Parathyroid adenoma (tissue), 2 donors: ENCODE measurements around the gene RELN.

Source experiments
- H2AFZ ChIP-seq: fragments of 300-600 bp; sonication (generic); one replicate; pipeline ENCODE4 v1.7.0; 2017; ENCODE audit warnings: antibody characterized with exemption, mild to moderate bottlenecking
- H3K27ac ChIP-seq: fragments of 300-600 bp; sonication (generic); one replicate; pipeline ENCODE4 v1.7.0; 2017
- H3K27me3 ChIP-seq: fragments of 300-600 bp; sonication (generic); one replicate; pipeline ENCODE4 v1.7.0; 2017; ENCODE audit warnings: low read length; ENCODE audit not compliant: control insufficient read depth, insufficient read depth
- H3K36me3 ChIP-seq: fragments of 300-600 bp; sonication (generic); one replicate; pipeline ENCODE4 v1.7.0; 2017; ENCODE audit warnings: low read length; ENCODE audit not compliant: control insufficient read depth, insufficient read depth
- H3K4me1 ChIP-seq: fragments of 300-600 bp; sonication (generic); one replicate; pipeline ENCODE4 v1.7.0; 2017; ENCODE audit warnings: control low read depth
- H3K4me2 ChIP-seq: fragments of 300-600 bp; sonication (generic); one replicate; pipeline ENCODE4 v1.7.0; 2017; ENCODE audit warnings: low read length
- H3K4me3 ChIP-seq: fragments of 300-600 bp; sonication (generic); one replicate; pipeline ENCODE4 v1.7.0; 2017; ENCODE audit warnings: low read depth, low read length
- H3K79me2 ChIP-seq: fragments of 300-600 bp; sonication (generic); one replicate; pipeline ENCODE4 v1.7.0; 2017; ENCODE audit warnings: control low read depth
- H3K9ac ChIP-seq: fragments of 300-600 bp; sonication (generic); one replicate; pipeline ENCODE4 v1.7.0; 2017; ENCODE audit warnings: mild to moderate bottlenecking
- H3K9me3 ChIP-seq: fragments of 300-600 bp; sonication (generic); one replicate; pipeline ENCODE4 v1.7.0; 2017; ENCODE audit warnings: low read length; ENCODE audit not compliant: control insufficient read depth
- TF ChIP-seq, protein P1 (sequence below): fragments of 300-600 bp; sonication (generic); IDR thresholded peaks from one replicate; pipeline ENCODE4 v1.7.0; 2017; ENCODE audit warnings: antibody characterized with exemption, mild to moderate bottlenecking
- donor health status: primary hyperparathyroidism.

Gene RELN

DNA sequence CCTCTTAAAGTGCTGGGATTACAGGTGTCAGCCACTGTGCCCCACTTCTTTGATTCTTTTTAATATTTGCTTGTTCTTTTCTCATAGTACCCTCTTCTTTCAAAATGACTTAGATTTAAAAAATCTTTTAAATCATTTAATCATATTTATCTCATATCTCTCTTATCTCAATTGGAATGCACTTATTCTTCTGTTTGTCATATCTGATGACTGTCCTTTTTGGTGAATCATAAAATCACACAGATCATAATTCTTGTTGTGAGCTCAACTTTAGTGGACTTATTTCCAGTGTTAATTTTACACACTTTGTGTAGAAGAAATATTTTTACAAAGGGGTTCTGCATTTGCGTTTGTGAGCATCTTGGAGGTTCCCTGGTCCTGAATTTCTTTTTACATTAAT is 323.1 kb downstream of the RELN start:
- H3K4me3 ChIP-seq, result no peak overlapping the region
- TF ChIP-seq, protein P1, sequence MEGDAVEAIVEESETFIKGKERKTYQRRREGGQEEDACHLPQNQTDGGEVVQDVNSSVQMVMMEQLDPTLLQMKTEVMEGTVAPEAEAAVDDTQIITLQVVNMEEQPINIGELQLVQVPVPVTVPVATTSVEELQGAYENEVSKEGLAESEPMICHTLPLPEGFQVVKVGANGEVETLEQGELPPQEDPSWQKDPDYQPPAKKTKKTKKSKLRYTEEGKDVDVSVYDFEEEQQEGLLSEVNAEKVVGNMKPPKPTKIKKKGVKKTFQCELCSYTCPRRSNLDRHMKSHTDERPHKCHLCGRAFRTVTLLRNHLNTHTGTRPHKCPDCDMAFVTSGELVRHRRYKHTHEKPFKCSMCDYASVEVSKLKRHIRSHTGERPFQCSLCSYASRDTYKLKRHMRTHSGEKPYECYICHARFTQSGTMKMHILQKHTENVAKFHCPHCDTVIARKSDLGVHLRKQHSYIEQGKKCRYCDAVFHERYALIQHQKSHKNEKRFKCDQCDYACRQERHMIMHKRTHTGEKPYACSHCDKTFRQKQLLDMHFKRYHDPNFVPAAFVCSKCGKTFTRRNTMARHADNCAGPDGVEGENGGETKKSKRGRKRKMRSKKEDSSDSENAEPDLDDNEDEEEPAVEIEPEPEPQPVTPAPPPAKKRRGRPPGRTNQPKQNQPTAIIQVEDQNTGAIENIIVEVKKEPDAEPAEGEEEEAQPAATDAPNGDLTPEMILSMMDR, result no peak
- no peaks in the 10 kb centered on the region for H3K36me3 ChIP-seq
- no peak overlapping the region for H3K4me2 ChIP-seq
- no peaks in the 10 kb centered on the region for H3K27me3 ChIP-seq
- H3K79me2 ChIP-seq, result no peaks in the 10 kb centered on the region
- no peak overlapping the region for H2AFZ ChIP-seq
- H3K4me1 ChIP-seq, result no peaks in the 10 kb centered on the region
- H3K27ac ChIP-seq, result no peak overlapping the region
- H3K9ac ChIP-seq, result no peak overlapping the region
- H3K9me3 ChIP-seq, result no peaks in the 10 kb centered on the region

DNA sequence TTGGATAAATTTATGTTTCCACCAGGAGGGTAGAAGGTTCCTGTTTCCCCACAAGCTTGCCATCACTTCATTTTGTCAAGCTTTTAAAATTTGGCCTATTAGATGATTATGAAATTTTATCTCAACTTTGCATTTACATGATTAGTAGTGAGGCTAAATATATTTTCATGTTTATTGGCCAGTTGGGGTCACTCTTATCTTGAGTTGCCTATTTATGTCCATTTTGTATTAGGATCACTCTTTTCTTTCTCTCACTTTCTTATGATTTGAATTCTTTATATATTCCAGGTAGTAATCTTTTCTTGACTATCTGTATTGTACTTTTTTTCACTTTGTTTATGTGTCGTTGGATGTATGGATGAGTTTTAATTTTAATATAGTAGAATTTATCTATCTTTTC is 324.9 kb downstream of the RELN start:
- Histone ChIP-seq H3K79me2 (no peaks in the 10 kb centered on the region), H3K36me3 (no peaks in the 10 kb centered on the region), H3K4me1 (no peaks in the 10 kb centered on the region), H3K4me3 (no peak overlapping the region), H3K9ac (no peak overlapping the region), H3K4me2 (no peak overlapping the region), H3K27me3 (no peaks in the 10 kb centered on the region), H3K27ac (no peak overlapping the region), H3K9me3 (no peaks in the 10 kb centered on the region), H2AFZ (no peak overlapping the region)
- TF ChIP-seq, protein P1, result no peak

DNA sequence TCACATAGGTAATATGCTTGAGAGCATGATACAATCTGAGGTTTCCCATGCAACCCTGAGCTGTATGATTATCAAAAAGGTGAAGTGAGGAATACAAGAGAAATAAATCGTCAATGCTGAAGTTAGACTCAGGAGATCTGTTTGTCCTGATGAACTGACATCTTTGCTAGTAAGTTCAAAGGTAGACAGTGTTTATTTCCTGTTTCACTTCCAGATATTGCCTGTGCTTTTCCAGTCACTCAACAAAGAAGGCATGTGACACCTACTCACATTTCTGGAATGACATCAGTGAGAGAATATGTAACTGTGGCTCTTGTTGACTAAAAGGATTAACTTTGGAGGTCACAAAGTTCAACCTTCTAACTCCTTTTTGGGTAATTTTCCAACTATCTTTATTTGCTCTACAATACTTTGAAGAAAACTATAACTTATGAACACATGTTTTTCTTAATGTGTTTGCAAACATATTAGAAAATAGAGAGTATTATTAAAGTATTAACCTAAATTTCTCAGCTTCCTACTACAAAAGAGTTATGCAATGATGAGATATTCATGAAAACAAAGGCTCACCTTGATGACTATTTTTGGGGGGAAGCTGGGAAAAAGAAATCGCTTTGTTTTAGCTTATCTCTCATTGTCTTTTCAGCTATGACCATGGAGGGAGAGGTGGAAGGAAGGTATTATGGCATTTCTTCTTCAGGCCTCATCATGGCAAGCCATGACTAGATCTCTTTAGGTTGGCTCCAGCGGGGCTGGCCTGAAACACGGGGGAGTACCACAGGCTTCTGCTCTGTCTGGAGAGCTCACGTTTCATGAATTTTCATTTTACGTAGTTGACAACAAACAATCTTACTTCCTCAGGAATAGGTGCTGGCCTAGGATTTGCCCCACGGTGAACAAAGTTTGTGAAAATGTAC is 328.7 kb downstream of the RELN start:
- H3K4me3 ChIP-seq, result no peak overlapping the region
- H3K4me1 ChIP-seq, result no peaks in the 10 kb centered on the region
- no peaks in the 10 kb centered on the region for H3K9me3 ChIP-seq
- H3K27me3 ChIP-seq, result no peaks in the 10 kb centered on the region
- H3K36me3 ChIP-seq, result no peaks in the 10 kb centered on the region
- no peak overlapping the region for H3K9ac ChIP-seq
- TF ChIP-seq, protein P1, result no peak
- H2AFZ ChIP-seq, result no peak overlapping the region
- no peak overlapping the region for H3K4me2 ChIP-seq
- H3K79me2 ChIP-seq, result no peaks in the 10 kb centered on the region
- no peak overlapping the region for H3K27ac ChIP-seq

DNA sequence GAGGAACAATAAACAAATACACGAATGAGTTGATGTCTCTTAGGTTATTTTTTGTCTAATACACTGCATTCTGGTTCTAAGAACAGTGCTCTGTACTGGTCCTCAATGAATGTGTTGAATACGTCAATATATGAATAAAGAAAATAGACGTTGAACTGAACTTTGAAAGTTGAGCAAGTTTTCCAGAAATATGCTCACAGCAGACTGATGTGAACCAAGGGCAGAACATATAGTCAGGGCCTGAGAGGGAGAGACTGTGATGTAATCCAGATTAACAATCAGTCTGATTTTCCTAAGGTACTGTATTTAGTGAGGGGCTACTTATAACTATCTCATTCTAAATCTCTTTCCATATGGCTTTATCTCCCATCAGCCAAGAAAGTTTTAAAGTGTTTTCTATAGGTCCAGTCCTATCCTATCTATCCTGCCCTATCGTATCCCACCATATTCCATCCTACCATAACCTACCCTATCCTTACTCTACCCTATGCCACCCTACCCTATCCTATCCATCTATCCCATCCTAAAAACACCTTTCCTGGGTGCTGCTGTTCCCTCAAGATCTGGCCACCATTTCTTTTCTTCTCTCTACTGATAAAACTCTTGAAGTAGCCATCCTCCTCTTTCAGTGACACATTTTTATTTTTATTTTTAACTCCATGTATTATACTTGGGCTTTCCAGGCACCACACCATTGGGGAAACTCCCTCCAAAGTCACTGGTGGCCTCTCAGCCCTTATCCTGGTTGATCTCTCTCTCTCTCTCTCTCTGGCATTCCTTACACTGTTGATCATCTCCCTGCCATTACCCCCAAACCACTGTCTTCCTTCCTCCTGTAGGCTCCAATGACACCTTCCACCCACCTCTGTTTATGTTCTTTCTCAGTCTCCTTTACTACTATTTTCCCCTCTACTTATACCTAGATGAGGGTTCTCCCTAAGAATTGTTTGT is 331.1 kb downstream of the RELN start:
- TF ChIP-seq, protein P1, result no peak
- Histone ChIP-seq H3K9me3 (no peaks in the 10 kb centered on the region), H3K36me3 (no peaks in the 10 kb centered on the region), H3K9ac (no peak overlapping the region), H3K4me2 (no peak overlapping the region), H3K4me1 (no peaks in the 10 kb centered on the region), H2AFZ (no peak overlapping the region), H3K27ac (no peak overlapping the region), H3K4me3 (no peak overlapping the region), H3K79me2 (no peaks in the 10 kb centered on the region), H3K27me3 (no peaks in the 10 kb centered on the region)
